ENCODE data around the gene IMPG2. TPM values are rescaled to one million over a fixed set of nuclear protein-coding genes. Genes with fewer than 3 reads are reported as not detected.

Gene IMPG2
- total RNA-seq, 1 experiment from 2014 or later, result 0.04 TPM

GRCh38 chr3:101273608-101274007 lies 46.8 kb downstream of the IMPG2 start:
- no peaks in the 10 kb centered on the region for H3K79me2 ChIP-seq (ENCODE audit: insufficient read depth, low read length)
- H3T11ph ChIP-seq (ENCODE audit: low read length), result no peak overlapping the region
- H3K4me1 ChIP-seq (ENCODE audit: insufficient read depth, low read length), result no peaks in the 10 kb centered on the region; the same call in 1 of the 2 replicates
- DNase-seq, result no peak
- H2BK12ac ChIP-seq (ENCODE audit: insufficient read length, low read depth, low read length), result no peak overlapping the region
- no peak overlapping the region for H2BK120ac ChIP-seq (ENCODE audit: low read depth, low read length, poor library complexity, severe bottlenecking)
- H4K20me1 ChIP-seq (ENCODE audit: control insufficient read depth, insufficient read depth, insufficient read length), result no peaks in the 10 kb centered on the region
- H3K27ac Mint-ChIP-seq, result no peak overlapping the region
- H4K5ac ChIP-seq (ENCODE audit: insufficient read length, low read depth, low read length), result no peak overlapping the region
- H3K4me1 Mint-ChIP-seq, result peaks cover 10 to 11% of the 10 kb centered on the region in 2 experiments
- H3K4me2 ChIP-seq (ENCODE audit: insufficient read depth, insufficient read length, low read length), result no peak overlapping the region
- H3K4me3 Mint-ChIP-seq, result no peak overlapping the region
- no peaks in the 10 kb centered on the region for H3K36me3 Mint-ChIP-seq (ENCODE audit: insufficient read depth in 1 of 3, low read depth in 3 of 3)
- no peak overlapping the region for H3K27ac ChIP-seq (ENCODE audit: insufficient read length, low read depth, low read length)
- no peak overlapping the region for H2BK5ac ChIP-seq (ENCODE audit: insufficient read length, low read length)
- no peak overlapping the region for H3K18ac ChIP-seq (ENCODE audit: insufficient read length, low read depth, low read length)
- H4K91ac ChIP-seq (ENCODE audit: insufficient read length, low read depth, low read length), result no peak overlapping the region
- H2AFZ ChIP-seq (ENCODE audit: low read length), result no peak overlapping the region
- H3K27me3 ChIP-seq (ENCODE audit: insufficient read depth, low read length), result peaks cover 28% of the 10 kb centered on the region
- no peak overlapping the region for H2AK5ac ChIP-seq (ENCODE audit: insufficient read length, low read length)
- H3K9ac ChIP-seq (ENCODE audit: extremely low read depth, insufficient read length, low read length), result no peak overlapping the region
- no peak overlapping the region for H3K14ac ChIP-seq (ENCODE audit: insufficient read depth, low read length)
- no peak overlapping the region for H3K23ac ChIP-seq (ENCODE audit: insufficient read length, low read depth, low read length)
- no peaks in the 10 kb centered on the region for H3K9me3 ChIP-seq (ENCODE audit: control insufficient read depth, low read depth, low read length)
- H3K79me1 ChIP-seq (ENCODE audit: insufficient read depth, low read depth, low read length, poor library complexity, severe bottlenecking), result no peaks in the 10 kb centered on the region
- peaks cover 0 to 3% of the 10 kb centered on the region in 2 experiments; a peak in 2 of 5 replicates for H3K9me3 Mint-ChIP-seq
- TF ChIP-seq CTCF (conservative IDR thresholded peaks at IDR 0.05), result no peak
- no peak overlapping the region for H3K4ac ChIP-seq (ENCODE audit: low read depth, low read length)
- H3K23me2 ChIP-seq (ENCODE audit: insufficient read length, low read depth, low read length, poor library complexity, severe bottlenecking), result no peaks in the 10 kb centered on the region
- H4K8ac ChIP-seq (replicated peaks; ENCODE audit: insufficient read length, low read depth, low read length), result no peak overlapping the region
- WGBS (ENCODE audit: extremely low coverage, insufficient read length, low lambda C conversion rate), result no CpG with 5 or more reads among the region's 2 CpGs
- H3K56ac ChIP-seq (ENCODE audit: insufficient read length, low read depth, low read length), result no peak overlapping the region
- H3K27me3 Mint-ChIP-seq (ENCODE audit: low read depth), result peaks cover 88% of the 10 kb centered on the region
- no peak overlapping the region for H2BK20ac ChIP-seq (ENCODE audit: low read depth, low read length, poor library complexity, severe bottlenecking)
- no peak overlapping the region for H2BK15ac ChIP-seq (ENCODE audit: low read depth, low read length)

Data from H9 (cell line).